HPDE6-E6E7 (cell line): ENCODE results near the gene HYAL3.
"Not testable (repeated sequence)": the region's sequence is repeated elsewhere in the genome, so short reads cannot be mapped to it uniquely, and the experiment has no call there.

Experiments
- DNase-seq: peaks from one replicate; pipeline ENCODE4 v3.0.0; 2011; ENCODE audit warnings: missing footprints; ENCODE audit errors: extremely low spot score

Gene HYAL3

GRCh38 chr3:50270422-50271224, 28.6 kb downstream of the HYAL3 start:
- no peak for DNase-seq

- no peak for DNase-seq
Observed at GRCh38 chr3:50269977-50270413, 29.2 kb downstream of the HYAL3 start.

- no peak for DNase-seq
Observed at GRCh38 chr3:50269460-50269859, 29.7 kb downstream of the HYAL3 start.

DNA sequence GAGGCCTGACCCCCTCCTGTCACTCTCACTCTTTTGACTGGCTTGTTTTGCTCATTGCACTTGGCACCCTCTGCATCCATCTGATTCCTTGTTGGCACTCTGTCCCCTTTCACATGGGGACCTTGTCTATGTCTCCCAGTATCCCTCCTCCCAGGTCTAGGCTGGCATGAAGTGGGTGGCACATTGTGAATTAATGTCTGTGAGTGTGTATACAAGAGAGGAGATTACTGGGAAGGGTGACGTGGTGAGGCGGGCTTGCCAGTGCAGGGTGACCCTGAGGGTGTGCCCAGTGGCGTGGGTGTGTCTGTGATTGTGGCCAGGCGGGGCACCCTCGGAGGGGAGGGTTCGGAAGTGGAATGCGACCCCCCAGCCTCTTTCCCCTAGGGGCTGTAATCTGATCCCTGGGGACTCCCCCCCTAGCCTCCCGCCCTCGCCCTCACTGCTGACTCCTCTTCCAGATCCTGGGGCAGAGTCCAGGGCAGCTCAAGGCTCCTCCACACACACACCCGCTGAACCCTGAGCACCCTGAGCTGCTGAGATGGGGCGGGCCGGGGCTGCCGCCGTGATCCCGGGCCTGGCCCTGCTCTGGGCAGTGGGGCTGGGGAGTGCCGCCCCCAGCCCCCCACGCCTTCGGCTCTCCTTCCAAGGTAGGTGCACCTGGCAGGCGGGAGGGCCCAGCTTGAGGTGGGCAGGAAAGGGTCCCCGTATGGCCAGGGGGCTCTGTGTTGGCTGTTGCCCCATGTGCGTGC, 30.3 kb downstream of the HYAL3 start, which contains the start of gene SEMA3B:
SEMA3B (plus strand) TSS at position 445 of the 749 bp plus-strand sequence; CDS start at position 539, 94 bp downstream.
- peak; percentile 58 for DNase-seq

DNA sequence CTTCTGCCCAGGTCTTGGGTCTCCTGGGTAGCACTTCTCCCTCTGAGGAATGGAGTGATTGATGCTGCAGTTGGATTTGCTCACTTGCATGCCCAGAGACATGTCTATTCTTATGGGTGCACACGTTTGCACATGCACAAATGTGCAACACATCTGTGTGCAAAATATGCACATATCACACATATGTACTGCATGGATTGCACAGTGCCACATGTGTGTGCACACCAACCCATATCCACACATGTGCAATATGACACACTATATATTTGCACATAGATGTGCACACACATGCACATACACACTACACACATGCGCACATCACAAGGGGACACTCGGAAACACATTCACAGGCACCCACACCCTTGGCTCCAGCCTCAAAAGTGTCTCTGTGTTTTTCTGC, 30.9 kb downstream of the HYAL3 start:
- no peak for DNase-seq

GRCh38 chr3:50267280-50267913, 31.8 kb downstream of the HYAL3 start:
- no peak for DNase-seq

- no peak for DNase-seq
Observed at GRCh38 chr3:50266836-50267235, 32.4 kb downstream of the HYAL3 start.

GRCh38 chr3:50266017-50266416, 33.2 kb downstream of the HYAL3 start:
- no peak for DNase-seq

- DNase-seq: no peak
Observed at GRCh38 chr3:50265571-50265970, 33.6 kb downstream of the HYAL3 start.

DNA sequence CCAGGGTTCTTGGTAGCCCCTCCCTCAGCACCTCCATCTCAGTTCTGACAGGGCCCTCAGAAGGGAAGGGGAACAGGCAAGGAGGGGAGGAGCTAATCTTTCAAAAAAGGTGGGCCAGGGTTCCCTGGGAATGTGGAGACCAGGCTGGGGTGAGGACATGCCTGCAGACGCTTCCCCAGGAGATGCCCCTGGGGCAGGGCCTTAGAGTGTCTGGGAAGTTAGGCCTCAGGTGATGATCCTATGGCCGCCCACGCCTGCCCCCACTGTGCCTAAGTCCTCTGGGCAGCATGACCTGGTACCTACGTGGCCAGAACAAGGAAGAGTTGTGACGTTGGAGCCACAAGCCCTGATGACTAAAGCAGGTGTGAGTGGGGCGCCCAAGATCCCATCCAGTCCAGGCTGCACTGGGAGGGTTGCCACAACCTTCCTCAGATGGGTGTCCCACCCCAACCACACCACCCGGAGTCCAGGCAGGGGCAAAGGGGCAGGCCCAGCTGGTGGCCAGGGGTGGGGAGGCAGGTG, 34.2 kb downstream of the HYAL3 start:
- DNase-seq: no peak

DNA sequence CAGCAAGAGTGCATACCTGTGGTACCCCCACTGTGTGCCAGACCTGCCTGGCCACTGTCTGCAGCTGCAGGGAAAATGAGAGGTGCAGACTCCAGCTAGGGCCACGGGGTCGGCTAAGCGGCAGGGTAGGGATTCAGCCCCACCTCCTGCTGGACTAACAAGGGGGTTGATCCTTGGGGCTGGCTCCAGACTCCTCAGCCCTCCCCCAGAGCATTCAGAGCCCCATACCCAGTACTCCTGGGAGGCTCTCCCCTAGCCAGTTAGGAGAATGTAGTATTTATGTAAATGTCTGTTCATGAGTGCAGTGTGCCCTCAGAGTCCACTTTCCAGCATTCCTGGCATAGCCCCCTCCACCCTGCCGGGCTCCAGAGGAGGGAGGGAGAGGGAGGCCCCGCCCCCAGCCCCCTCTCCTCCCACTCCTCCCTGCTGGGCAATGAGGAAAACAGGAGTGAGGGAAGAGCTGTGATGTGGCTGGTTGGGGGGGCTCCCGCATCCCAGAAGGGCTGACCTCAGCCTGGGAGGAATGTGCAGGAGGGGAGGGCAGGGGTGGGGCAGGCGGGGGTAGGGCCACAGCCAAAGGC, 34.7 kb downstream of the HYAL3 start:
- no peak for DNase-seq

DNA sequence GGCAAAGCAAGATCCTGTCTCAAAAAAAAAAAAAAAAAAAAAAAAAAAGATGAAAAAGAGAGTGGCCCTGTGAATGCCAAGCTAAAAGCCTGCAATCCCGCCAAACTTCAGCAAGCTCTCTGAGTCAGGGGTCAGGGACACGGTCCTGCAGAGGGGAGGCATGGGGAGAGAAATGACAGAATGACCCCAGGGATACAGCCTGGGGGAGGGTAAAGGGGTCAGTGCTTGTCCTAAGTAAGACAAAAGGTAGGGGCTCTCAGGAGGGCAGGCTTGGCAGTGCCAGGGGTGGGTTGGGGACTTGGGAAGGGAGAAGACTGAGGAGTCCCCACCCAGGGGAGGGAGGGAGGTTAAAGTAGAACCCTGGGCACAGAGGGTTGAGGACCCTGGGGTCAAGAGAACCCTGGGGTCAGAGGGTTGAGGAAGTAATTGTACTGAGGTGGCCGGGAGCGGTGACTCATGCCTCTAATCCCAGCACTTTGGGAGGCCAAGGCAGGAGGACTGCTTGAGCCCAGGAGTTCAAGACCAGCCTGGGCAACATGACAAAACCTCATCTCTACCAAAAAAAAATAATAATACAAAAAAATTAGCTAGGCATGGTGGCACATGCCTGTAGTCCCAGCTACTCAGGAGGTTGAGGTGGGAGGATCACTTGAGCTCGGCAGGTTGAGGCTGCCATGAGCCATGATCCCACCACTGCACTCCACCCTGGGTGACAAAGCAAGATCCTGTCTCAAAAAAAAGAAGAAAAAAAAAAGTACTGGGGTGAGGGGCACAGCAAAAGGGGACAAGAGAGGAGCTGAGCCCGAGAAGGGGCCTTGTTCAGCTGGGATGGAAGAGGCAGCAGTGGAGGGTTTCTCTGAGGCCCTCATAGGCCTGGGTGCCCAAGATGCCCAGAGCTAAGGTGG, 35.5 kb downstream of the HYAL3 start:
- no peak for DNase-seq

DNA sequence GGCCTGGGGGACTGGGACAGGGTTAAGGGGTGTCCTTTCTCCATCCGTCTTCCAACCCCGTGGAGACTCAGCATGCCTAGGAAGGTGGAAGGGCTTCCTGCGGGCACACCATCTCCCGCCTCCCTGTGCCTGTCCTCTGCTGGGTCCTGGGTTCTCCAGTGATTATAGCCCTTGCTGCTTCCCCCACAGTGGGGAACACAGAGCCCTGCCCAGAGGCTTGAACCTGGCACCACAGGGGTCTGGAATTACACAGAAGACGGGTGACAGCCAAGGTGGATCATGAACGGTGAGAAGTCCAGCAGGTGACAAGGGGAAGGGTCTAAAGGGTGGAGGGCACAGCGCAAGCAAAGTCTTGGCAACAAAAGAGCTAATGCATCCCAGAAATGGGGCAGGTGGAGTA, 36.4 kb downstream of the HYAL3 start:
- DNase-seq: no peak

GRCh38 chr3:50262200-50262599, 37.0 kb downstream of the HYAL3 start:
- DNase-seq: not testable (repeated sequence)

GRCh38 chr3:50261505-50261904, 37.7 kb downstream of the HYAL3 start:
- no peak for DNase-seq

DNA sequence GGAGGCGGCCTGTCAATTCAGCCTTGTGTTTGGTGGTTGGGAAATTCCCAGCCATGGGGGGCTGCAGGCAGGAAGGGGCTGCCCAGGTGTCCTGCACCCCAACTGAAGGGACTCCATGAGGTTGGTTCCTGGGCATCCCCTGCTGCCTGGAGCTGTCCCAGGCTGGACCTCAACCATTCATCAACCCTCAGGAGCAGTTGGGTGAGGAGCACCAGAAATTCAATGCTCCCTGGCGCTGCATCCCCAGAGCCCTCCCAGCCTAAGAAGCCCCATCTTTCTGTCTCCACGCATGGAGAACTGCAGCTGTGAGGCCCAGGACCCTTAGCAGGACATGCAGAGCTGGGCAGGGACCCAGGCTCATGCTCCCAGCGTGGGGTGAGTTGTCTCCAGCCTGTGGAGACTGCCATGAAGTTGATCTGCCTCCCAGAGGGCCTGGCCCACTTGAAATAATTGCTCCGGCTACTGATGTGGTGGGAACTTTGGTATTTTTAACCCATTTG, 38.2 kb downstream of the HYAL3 start:
- DNase-seq: no peak

GRCh38 chr3:50260027-50260941, 38.9 kb downstream of the HYAL3 start:
- no peak for DNase-seq

GRCh38 chr3:50259432-50260026, 39.7 kb downstream of the HYAL3 start:
- DNase-seq: no peak

DNA sequence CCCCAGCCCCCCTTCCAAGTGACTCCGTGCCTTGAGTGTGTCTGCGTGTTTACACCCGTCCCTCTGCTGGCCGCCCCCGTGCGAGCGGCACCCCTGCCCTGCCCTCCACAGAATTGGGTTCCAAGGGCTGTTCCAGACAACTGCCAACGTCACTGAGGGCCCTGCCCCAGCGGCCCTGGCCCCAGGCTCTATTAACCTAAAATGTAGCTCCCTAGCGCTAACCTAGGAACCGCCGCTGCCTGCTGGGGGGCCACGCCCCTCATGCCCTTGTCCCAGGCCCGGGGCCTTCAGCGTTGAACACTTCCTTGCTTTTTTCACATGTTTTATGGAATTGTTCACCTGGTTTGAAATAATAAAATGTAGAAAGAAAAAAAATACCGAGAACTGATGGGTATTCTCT, 40.2 kb downstream of the HYAL3 start:
- no peak for DNase-seq
